ENCODE results near the gene ANGPTL3. TPM values are rescaled to one million over a fixed set of nuclear protein-coding genes. Genes with fewer than 3 reads are reported as not detected.
"Not testable (repeated sequence)": the region's sequence is repeated elsewhere in the genome, so short reads cannot be mapped to it uniquely, and the experiment has no call there.

ANGPTL3 gene, protein sequence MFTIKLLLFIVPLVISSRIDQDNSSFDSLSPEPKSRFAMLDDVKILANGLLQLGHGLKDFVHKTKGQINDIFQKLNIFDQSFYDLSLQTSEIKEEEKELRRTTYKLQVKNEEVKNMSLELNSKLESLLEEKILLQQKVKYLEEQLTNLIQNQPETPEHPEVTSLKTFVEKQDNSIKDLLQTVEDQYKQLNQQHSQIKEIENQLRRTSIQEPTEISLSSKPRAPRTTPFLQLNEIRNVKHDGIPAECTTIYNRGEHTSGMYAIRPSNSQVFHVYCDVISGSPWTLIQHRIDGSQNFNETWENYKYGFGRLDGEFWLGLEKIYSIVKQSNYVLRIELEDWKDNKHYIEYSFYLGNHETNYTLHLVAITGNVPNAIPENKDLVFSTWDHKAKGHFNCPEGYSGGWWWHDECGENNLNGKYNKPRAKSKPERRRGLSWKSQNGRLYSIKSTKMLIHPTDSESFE
- 10 to 100 TPM in 2 of 3 donors, 1 to 10 TPM in 1; 7.4 to 14.3 (median 13.4) TPM for polyA plus RNA-seq (ENCODE audit: insufficient read length in 3 of 3)

DNA sequence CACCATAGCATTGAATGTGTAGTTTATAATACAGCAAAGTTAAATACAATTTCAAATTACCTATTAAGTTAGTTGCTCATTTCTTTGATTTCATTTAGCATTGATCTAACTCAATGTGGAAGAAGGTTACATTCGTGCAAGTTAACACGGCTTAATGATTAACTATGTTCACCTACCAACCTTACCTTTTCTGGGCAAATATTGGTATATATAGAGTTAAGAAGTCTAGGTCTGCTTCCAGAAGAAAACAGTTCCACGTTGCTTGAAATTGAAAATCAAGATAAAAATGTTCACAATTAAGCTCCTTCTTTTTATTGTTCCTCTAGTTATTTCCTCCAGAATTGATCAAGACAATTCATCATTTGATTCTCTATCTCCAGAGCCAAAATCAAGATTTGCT, at the start of gene ANGPTL3:
Gene ANGPTL3 (plus strand): TSS at position 240 of the 400 bp plus-strand sequence. CDS start 47 bp downstream, at position 287.
- no peak for DNase-seq (ENCODE audit: low read depth in 3 of 3, low spot score in 2 of 3)

DNA sequence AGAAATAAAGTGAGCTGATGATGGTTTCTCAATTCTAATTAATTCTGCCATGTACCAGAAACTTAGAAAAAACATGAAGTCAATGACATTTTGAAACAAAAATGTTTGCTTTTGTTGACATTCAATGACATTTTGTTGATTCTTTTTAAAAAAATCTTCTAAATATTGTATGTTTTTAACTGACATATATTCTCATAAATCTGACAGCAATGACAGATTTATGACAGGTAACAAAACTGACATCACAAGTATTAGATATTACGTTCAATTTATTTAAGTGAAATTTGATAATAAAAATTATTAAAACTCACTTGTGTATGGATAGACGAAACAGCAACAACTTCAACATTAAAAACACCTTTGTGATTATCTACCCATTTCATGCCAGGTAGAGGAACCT, 36.0 kb upstream of the ANGPTL3 start:
- DNase-seq (ENCODE audit: low read depth in 3 of 3, low spot score in 2 of 3), result no peak

DNA sequence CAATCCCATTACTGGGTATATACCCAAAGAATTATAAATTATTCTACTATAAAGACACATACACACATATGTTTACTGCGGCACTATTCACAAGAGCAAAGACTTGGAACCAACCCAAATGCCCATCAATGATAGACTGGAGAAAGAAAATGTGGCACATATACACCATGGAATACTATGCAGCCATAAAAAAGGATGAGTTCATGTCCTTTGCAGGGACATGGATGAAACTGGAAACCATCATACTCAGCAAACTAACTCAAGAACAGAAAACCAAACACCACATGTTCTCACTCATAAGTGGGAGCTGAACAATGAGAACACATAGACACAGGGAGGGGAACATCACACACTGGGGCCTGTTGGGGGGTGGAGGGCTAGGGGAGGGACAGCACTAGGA, 30.1 kb upstream of the ANGPTL3 start:
- not testable (repeated sequence) for DNase-seq (ENCODE audit: low read depth in 3 of 3, low spot score in 2 of 3)

DNA sequence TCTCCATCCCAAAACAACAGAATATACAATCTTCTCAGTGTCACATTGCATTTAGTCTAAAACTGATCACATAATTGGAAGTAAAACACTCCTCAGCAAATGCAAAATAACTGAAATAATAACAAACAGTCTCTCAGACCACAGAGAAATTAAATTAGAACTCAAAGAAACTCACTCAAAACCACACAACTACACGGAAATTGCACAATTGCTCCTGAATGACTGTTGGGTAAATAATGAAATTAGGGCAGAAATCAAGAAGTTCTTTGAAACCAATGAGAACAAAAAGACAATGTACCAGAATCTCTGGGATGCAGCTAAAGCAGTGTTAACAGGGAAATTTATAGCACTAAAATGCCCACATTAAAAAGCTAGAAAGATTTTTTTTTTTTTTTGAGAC, 29.4 kb upstream of the ANGPTL3 start:
- not testable (repeated sequence) for DNase-seq (ENCODE audit: low read depth in 3 of 3, low spot score in 2 of 3)

DNA sequence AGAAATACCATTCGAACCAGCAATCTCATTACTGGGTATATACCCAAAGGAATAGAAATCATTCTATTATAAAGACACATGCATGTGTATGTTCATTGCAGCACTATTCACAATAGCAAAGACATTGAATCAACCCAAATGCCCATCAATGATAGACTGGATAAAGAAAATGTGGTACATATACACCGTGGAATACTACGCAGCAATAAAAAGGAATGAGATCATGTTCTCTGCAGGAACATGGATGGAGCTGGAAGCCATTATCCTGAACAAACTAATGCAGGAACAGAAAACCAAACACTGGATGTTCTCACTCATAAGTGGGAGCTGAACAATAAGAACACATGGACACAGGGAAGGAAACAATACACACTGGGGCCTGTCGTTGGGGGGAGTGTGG, 25.8 kb upstream of the ANGPTL3 start:
- not testable (repeated sequence) for DNase-seq (ENCODE audit: low read depth in 3 of 3, low spot score in 2 of 3)

DNA sequence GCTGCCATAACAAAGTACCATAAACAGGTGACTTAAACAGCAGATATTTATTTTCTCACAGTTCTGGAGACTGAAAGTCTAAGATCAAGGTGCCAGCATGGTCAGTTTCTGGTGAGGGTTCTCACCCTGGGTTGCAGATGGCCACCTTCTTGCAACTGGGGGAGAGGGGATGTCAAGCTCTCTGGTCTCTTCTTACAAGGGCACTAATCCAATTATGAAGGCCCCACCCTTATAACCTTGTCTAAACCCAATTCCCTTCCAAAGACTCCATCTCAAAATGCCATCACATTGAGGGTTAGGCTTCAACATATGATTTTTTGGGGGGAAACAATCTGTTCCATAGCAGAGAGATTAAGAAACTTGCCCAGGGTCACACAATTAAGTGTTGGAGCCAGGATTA, 24.8 kb upstream of the ANGPTL3 start:
- no peak for DNase-seq (ENCODE audit: low read depth in 3 of 3, low spot score in 2 of 3)

DNA sequence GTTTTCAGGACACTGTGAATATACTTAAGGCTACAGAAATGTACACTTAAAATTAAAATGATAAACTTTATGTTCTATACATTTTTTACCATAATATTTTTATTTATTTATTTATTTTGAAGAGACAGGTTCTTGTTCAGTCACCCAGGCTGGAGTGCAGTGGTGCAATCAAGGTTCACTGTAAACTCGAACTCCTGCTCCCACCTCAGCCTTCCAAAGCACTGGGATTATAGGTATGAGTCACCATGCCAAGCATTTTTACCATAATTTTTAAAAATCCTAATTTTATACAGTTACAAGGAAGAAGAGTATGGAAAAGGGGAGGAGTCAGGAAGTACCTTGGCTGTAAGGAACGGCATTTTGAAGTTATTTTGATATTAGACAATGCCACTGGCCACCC, 23.6 kb upstream of the ANGPTL3 start:
- DNase-seq (ENCODE audit: low read depth in 3 of 3, low spot score in 2 of 3), result no peak

DNA sequence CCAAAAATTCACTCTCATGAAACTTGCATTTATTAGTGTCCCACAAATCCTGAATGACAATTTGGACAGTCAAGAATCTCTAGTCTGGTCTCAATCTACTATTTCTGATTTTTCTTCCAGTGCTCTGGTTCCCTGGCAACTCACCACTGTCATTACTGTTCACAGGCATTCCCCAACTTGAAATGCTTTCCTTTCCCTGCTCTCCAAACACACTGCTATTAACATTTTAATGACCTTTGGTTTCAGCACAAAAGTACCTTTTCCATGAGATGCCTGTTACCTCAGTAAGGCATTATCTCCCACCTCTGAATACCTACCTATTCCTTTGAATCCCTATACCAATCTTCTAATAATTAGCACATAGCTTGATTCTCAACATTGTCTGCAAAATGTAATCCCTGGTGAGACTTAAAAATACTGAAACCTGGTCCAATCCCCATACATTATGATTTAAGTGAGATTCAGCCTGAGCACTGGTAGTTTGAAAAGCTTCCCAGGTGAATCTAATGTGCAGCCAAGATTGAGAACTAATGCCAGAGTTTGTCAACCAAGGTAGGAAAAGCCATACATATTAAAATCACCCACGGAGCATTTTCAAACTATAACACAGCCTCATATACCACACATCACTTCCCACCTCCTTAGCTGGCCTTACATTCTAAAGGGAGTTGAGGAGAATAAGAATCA, 11.7 kb upstream of the ANGPTL3 start:
- DNase-seq (ENCODE audit: low read depth in 3 of 3, low spot score in 2 of 3), result no peak

DNA sequence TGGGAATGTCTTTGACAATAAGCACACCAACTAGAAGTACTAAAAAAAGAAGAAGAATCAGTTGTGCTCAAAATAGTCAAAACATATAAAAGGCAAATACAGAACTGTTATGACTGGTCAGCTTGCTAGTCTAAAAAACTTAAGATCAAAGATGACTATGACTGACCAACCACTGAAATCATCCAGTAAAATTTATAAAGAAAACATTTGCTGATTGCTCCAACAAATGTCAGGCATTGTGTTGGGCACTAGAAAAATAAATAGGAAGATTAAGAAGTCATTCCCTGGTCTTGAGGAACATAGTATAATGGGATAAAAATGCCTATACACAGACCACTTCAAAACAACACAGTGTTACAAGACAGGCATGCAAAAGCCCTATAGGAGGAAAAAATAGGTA, 9.3 kb upstream of the ANGPTL3 start:
- DNase-seq (ENCODE audit: low read depth in 3 of 3, low spot score in 2 of 3), result no peak

DNA sequence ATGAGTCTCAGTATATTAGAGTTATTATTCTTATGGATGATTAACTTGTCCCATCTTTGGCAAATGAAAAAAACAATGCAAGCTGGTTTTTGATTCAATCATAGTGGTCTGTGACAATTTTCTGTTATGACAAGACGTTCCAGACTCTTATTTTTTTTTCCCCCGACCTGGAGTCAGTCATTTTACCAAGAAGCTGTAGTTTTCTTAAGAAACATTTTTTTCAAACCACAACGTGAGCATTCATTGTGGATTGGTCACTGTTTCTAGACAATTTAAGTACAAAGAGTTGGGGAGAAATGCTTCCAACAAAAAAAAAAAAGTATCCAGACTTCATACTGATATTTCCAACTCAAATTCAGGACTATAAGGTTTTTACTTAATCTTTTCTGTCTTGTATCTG, 8.0 kb upstream of the ANGPTL3 start:
- DNase-seq (ENCODE audit: low read depth in 3 of 3, low spot score in 2 of 3), result no peak

DNA sequence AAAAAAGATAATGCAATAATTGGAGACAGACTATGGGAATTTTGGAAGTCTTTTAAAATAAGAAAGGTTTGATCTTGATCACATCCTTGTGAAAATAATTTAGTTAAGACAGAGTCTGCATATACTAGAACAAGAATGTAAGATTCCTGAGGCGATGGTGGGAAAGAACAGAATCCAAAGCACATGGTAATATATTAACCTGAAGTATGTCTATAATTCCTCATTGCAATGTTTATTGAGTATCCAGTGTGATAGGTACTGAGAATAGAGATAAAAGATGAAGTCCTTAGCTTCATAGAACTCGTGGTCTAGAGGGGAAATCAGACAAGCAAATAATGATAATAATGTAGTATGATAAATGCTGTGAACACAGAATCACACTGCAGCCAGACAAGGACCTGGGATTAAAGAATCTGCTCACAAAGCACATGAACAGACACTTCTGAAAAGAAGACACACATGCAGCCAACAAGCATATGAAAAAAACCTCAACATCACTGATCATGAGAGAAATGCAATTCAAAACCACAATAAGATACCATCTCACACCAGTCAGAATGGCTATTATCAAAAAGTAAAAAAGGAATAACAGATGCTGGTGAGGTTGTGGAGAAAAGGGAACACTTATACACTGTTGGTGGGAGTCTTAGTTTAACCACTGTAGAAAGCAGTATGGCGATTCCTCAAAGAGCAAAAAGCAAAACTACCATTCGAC, 6.9 kb upstream of the ANGPTL3 start:
- DNase-seq (ENCODE audit: low read depth in 3 of 3, low spot score in 2 of 3), result no peak

DNA sequence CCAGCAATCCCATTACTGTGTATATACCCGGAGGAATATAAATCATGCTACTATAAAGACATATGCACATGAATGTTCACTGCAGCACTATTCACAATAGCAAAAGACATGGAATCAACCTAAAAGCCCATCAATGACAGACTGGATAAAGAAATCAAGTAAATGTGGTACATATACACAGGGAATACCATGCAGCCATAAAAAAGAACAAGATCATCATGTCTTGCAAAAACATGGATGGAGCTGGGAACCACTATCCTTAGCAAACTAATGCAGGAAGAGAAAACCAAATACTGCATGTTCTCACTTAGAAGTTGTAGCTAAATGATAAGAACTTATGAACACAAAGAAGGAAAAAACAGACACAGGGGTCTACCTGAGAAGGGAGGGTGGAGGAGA, 6.4 kb upstream of the ANGPTL3 start:
- DNase-seq (ENCODE audit: low read depth in 3 of 3, low spot score in 2 of 3), result no peak

DNA sequence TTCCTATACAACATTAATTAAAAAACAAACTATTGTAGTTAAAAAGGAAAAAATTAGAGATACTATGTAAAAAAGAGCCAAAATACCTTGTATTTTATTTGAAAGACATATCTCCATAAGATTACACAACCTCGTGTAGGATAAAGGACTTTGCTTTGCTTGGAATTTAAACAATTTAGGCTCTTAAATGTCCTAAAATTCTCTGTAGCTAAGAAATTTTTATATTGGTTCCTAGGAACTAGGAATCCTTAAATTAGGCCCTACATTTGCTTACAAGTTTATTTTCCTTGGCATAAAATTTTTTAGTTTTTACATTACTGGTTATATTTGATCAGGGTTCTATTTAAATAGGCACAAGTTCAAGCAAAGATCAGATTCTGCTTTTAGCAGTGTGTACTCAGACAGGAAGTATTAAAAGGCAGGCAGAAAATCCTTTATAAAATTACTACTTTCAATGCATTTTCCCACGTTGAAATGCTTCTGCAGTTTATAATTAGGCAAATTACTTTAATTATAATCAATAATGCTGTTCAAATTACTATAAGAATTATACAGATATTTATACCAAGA, 3.4 kb upstream of the ANGPTL3 start:
- no peak for DNase-seq (ENCODE audit: low read depth in 3 of 3, low spot score in 2 of 3)

DNA sequence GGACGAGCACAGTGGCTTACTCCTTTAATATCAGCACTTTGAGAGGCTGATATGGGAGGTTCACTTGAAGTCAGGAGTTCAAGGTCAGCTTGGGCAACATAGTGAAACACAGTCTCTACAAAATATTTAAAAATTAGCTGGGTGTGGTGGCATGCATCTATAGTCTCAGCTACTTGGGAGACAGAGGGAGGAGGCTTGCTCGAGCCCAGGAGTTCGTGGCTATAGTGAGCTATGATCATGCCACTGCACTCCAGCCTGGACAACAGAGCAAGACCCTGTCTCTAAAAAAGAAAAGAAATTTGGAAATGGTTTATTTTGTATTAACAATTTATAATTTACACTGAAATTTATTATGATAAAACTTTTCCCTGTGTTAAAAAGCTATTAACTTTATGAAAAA, 1.7 kb upstream of the ANGPTL3 start:
- no peak for DNase-seq (ENCODE audit: low read depth in 3 of 3, low spot score in 2 of 3)

DNA sequence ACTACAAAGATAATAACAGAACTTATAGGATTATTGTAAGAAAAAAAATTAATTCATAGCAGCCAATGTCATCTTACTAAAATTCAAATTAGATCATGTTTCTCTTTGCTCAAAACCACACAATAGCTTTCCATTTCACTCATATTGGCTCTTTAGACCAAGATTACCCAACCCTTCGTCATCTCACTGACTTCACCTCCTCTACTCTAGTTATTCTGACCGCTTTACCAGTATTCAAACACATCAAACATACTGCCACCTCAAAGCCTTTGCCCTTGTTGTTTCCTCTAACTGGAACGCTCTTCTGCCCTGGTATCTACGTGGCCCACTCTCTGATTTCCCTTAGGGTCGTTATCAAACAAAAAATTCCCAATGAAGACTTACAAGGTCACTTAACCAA, 1.7 kb downstream of the ANGPTL3 start:
- DNase-seq (ENCODE audit: low read depth in 3 of 3, low spot score in 2 of 3), result no peak

DNA sequence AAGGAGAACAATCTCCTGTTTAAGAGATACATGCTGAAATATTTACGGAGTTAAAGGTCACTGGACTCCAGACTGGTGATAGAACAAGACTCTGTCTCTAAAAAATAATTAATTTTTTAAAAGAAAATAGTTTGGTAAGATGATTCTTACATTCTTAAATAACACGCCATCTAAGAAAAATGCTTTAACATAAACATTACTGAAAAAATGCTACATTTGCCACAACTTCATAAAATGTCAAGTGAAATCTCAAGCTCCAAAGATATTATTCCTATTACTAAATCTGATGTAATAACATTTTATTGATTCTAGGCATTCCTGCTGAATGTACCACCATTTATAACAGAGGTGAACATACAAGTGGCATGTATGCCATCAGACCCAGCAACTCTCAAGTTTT, 4.1 kb downstream of the ANGPTL3 start:
- no peak for DNase-seq (ENCODE audit: low read depth in 3 of 3, low spot score in 2 of 3)

DNA sequence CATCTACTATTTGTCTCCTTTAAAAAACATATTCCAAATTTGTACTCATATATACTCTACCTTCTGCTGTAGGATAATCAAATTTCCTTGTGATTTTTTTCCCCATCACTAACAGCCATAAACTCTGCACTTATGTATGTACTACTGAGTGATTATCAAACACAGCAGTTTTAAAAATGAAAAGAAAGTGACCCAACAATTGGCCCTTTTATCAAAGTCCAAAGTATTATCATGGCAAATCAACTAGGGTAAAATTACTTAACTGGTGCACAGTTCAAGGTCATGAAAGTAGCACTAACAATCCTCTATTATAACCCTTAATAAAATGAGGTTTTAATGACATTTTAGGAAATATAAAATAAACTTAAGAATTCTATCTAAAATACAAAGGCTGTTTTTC, 11.6 kb downstream of the ANGPTL3 start:
- no peak for DNase-seq (ENCODE audit: low read depth in 3 of 3, low spot score in 2 of 3)

DNA sequence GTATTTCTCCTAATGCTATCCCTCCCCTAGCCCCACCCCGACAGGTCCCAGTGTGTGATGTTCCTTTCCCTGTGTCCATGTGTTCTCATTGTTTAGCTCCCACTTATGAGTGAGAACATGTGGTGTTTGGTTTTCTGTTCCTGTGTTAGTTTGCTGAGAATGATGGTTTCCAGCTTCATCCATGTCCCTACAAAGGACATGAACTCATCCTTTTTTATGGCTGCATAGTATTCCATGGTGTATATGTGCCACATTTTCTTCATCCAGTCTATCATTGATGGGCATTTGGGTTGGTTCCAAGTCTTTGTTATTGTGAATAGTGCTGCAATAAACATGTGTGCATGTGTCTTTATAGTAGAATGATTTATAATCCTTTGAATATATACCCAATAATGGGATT, 13.3 kb downstream of the ANGPTL3 start:
- not testable (repeated sequence) for DNase-seq (ENCODE audit: low read depth in 3 of 3, low spot score in 2 of 3)

DNA sequence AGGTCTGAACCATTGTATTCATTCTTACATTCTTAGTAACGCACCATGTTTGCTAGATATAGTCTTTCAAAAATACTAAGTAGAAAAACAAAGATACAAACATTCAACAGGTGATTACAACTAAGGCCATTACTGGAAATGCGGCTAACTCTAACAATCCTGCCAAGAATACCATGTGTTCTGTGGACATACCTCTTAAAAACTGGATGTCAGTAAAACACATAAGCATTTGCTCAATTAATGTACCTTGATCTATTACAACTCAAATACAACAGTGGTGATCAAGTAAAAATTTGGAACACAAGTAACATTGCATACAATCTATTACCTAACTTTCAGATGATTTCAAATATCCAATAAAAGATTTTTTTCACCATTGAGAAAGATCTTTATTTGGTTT, 15.4 kb downstream of the ANGPTL3 start:
- DNase-seq (ENCODE audit: low read depth in 3 of 3, low spot score in 2 of 3), result no peak

DNA sequence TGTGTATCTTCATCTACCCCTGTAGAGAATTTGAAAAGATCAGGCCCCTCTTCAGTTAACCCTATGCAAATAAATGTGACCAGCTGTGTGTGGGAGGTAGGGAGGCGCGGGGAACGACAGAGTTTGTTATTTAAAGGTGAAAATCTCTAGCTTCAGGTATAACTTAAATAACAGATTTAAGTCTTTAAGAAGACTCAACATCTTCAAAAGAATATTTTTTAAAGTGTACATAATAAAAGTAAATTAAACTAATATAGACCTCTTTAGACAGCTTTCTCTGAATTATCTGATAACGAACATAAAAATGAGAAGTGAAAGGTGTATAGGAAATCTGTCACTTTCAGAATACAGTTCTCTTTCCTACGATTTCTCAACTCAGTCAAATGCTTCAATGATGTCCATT, 16.0 kb downstream of the ANGPTL3 start:
- DNase-seq (ENCODE audit: low read depth in 3 of 3, low spot score in 2 of 3), result no peak

DNA sequence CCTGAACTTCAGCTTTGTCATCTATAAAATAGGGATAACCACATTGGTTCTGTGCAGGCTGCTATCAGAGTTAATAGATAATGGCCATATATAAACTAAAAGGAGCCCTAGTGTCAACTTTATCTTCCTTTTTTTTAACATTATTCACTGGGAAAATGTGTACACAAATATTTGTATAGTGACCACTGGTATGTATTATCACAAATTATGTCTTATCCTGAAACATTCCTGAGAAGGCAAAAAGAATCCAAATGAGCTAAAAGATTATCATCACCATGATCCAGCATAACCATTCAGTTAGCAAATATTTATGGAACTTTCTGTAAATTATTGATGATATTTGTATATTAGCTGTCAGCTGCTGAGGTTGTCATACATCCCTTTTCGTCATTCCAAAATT, 16.6 kb downstream of the ANGPTL3 start:
- DNase-seq (ENCODE audit: low read depth in 3 of 3, low spot score in 2 of 3), result no peak

All from right renal cortex interstitium (tissue), 3 donors.